IPS-18c (cell line): ENCODE measurements around the gene WDR76.
"Not testable (repeated sequence)": the region's sequence is repeated elsewhere in the genome, so short reads cannot be mapped to it uniquely, and the experiment has no call there.

Experiments used
- H3K4me3 ChIP-seq: 2 replicates; pipeline ENCODE4 v1.7.0; 2013; ENCODE audit warnings: low read depth, mild to moderate bottlenecking, low read length, moderate library complexity; ENCODE audit not compliant: insufficient read depth
- H3K9me3 ChIP-seq: one replicate; pipeline ENCODE4 v1.6.1; 2013; ENCODE audit warnings: mild to moderate bottlenecking, low read length, moderate library complexity; ENCODE audit not compliant: control insufficient read depth, insufficient read depth

Gene WDR76

GRCh38 chr15:43859546-43859945 lies 32.7 kb downstream of the WDR76 start:
- Histone ChIP-seq H3K4me3 (no peak overlapping the region), H3K9me3 (no peaks in the 10 kb centered on the region)

DNA sequence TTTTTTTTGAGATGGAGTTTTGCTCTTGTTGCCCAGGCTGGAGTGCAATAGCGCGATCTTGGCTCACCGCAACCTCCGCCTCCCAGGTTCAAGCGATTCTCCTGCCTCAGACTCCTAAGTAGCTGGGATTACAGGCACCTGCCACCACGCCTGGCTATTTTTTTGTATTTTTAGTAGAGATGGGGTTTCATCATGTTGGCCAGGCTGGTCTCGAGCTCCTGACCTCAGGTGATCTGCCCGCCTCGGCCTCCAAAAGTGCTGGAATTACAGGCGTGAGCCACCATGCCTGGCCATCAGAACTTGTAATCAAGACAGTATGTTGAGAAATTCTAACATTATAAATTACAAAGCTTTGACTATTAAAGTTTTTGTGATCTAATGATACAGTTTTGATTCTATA lies 39.8 kb downstream of the WDR76 start:
- not testable (repeated sequence) for H3K9me3 ChIP-seq

GRCh38 chr15:43867096-43867495 lies 40.3 kb downstream of the WDR76 start:
- Histone ChIP-seq H3K9me3 (no peaks in the 10 kb centered on the region), H3K4me3 (no peak overlapping the region)

More for the DNA sequence above, 39.8 kb downstream of the WDR76 start:
- not testable (repeated sequence) for H3K4me3 ChIP-seq

DNA sequence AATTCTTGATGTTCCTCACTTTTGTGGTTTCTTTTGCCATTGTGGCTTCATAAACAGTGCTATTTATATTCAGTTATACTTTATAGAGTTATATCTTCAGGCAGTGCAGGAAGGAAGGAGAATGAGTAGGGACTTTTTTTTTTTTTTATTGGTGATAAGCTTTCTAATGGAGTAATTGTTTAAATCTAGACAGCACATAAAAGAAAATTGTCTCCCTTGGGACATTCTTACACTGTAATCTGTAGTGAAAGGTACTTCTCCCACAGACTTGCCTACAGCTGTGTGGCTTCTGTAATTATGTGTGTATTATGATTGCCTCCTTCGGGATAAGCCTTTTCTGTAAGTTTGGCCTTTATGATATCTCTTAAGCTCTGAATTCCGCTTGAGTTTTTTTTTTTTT lies 41.6 kb downstream of the WDR76 start:
- H3K4me3 ChIP-seq: no peak overlapping the region
- H3K9me3 ChIP-seq: no peaks in the 10 kb centered on the region

DNA sequence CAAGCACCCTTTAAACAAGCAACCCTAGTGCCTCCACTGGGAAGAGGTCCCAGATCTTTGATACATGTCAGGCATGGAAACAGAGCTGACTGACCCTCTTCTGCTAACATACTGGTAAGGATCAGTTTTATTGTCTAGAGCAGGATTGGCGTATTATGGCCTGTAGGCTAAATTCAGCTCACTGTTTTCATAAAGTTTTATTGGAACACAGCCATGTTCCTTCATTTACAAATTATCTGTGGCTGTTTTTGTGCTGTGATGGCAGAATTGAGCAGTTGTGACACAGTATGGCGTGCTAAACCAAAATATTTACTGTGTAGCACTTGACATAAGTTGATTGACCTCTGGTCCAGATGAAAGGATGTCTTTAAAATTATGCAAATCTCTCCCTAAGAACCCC lies 45.0 kb downstream of the WDR76 start:
- H3K9me3 ChIP-seq: no peaks in the 10 kb centered on the region
- H3K4me3 ChIP-seq: no peak overlapping the region

DNA sequence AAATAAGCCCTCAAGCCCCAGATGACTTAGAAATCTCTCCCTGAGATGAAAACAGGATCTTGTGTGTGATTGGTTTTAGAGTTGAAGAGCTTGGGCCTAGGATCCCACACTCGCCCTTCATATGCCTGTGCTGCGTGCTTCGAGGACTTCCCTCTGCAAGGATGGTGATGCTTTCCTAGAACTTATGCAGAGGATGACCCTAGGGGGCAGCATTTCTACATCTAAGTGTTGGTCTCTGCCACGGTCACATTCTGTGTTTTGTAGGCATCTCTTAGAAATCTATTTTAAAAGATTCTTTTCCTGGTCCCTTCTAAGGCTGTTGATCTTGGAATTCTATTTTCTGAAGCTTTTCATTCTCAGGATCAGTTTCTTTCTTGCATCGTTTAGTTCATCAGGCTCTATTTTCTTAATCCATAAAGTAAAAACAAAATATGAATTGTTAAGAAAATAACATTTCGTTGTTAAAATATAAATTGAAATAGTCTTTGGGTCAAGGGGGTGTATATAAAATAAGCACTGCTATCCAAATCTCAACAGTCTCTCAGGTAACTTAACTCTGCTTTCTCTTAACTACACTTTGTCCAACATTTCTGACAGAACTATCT lies 45.7 kb downstream of the WDR76 start:
- Histone ChIP-seq H3K9me3 (no peaks in the 10 kb centered on the region), H3K4me3 (no peak overlapping the region)

DNA sequence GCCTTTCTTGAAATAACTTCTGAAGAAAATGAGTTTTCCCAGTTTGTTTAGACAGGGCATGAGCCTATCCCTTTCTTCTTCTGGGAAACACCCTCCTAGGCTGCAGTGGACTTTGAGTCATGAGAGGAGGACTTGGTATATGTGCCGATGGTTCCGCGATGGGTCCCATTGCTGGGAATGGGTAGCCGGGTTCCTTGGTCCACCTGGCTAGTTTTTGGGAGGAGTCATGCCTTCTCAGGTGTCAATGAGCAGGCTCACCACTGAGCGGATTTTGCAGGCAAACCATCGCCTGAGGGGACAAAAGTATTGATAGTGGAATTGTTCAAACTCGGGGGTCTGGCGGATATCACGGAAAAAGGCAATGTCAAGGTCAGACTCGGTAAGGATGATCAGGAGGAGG lies 46.8 kb downstream of the WDR76 start:
- Histone ChIP-seq H3K4me3 (no peak overlapping the region), H3K9me3 (no peaks in the 10 kb centered on the region)

DNA sequence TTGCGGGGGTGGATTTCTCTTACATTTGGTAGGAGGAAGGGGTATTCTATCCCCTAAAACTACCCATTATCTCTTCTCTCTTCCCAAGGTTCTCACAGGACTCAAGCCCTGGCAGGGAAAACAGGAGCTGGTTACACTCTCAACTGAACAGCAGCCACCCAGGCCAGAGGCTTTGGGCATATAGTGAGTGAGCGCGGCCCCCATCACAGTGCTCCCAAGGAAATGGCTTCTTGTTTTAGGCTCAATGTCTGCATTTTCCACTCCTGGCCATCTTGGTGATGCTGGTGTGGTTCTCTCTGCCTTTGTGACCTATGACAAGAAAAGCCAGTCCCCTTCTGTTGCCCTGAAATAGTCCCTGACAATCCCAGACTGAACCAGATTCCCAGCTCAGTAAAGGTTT lies 50.1 kb downstream of the WDR76 start:
- no peaks in the 10 kb centered on the region for H3K9me3 ChIP-seq

DNA sequence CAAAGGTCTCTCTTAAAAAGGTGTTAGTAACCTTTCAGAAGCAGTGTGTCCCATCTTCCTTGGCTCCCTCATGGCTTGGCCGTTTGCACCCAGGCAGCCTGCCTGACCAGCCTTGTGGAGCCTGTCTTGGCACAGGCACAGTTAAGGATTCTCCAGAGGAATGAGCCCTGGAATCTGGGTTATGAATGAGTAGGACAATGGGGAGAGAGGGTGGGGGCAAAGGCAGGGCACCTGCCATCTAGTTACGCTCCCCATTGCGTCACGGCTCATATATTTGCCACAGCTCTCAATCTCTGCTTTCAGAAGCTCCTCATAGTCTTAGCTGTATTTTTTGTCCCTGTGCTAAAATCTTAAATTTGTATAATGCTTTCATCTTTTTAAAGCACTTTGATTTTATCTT lies 50.6 kb downstream of the WDR76 start:
- Histone ChIP-seq H3K9me3 (no peaks in the 10 kb centered on the region), H3K4me3 (no peak overlapping the region)

More for the DNA sequence above, 50.1 kb downstream of the WDR76 start:
- H3K4me3 ChIP-seq: no peak overlapping the region

- Histone ChIP-seq H3K9me3 (no peaks in the 10 kb centered on the region), H3K4me3 (no peak overlapping the region)
Measured at GRCh38 chr15:43878446-43878845, 51.6 kb downstream of the WDR76 start.

- H3K9me3 ChIP-seq: no peaks in the 10 kb centered on the region
- no peak overlapping the region; the same call in 1 of the 2 replicates for H3K4me3 ChIP-seq
Measured at GRCh38 chr15:43879386-43880355, 52.9 kb downstream of the WDR76 start.

- H3K9me3 ChIP-seq: no peaks in the 10 kb centered on the region
Measured at GRCh38 chr15:43880406-43881194, 53.8 kb downstream of the WDR76 start.

DNA sequence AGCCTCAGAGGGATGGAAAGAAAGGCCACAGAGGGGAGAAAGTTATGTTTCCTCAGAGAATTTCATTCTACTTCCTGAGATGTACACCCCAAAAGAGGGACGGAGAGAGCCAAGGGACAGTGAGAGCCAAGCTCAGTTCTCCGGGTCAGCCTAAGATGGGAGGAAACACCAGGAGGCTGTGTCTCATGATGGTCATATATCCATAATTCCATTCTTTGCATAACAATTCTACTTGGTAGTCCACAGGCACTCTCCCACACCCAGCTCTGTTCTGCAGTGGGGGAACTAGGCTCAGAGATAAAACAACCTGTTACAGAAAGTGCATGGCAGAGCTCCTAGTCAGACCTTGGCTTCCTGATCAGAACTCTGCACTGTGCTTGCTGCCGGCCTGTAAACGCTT lies 54.4 kb downstream of the WDR76 start:
- H3K4me3 ChIP-seq: no peak overlapping the region
- no peaks in the 10 kb centered on the region for H3K9me3 ChIP-seq

More at GRCh38 chr15:43880406-43881194, 53.8 kb downstream of the WDR76 start:
- no peak overlapping the region; the same call in 1 of the 2 replicates for H3K4me3 ChIP-seq

DNA sequence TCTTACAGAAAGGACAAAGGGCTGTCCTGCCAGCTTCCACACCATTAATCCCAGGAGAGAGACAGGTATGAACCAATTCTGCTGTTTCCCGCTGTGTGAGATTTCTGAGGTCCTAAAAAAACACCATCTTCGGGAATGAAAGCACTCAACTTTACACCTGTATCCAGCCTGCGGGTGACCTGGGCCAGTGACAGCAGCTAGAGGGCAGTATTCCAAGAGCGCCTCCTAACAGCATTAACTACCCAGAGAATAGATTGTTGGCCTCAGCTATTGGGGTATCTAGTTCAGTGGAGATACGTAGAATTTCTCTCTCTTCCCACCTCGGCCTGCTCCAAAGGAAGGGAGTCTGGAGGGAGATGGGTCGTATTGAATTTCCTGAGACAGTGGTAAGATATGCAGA lies 55.1 kb downstream of the WDR76 start:
- no peak overlapping the region for H3K4me3 ChIP-seq

DNA sequence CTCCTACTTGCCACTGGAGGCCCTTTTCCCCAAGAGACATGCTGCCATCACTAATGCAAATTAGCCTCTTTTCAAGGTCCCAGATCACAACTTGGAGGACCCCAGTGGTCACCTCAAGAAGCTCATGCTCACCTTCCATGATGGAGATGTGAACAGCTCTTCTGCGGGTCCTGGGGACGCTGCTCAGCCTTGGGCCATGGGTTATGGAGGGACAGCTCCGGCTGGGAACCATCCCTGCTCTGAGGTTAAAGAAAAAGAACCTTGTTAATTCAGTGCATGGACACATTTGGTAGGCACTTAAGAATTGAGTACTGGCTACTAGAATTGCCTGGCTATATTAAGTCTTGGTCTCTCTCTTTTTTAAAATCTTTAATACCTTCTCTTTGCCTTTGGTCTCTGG lies 56.8 kb downstream of the WDR76 start:
- H3K9me3 ChIP-seq: no peaks in the 10 kb centered on the region
- no peak overlapping the region for H3K4me3 ChIP-seq

More for the DNA sequence above, 55.1 kb downstream of the WDR76 start:
- no peaks in the 10 kb centered on the region for H3K9me3 ChIP-seq

- Histone ChIP-seq H3K9me3 (peaks cover 2% of the 10 kb centered on the region), H3K4me3 (no peak overlapping the region)
Measured at GRCh38 chr15:43886558-43886957, 59.8 kb downstream of the WDR76 start.

- no peak overlapping the region for H3K4me3 ChIP-seq
- peaks cover 2% of the 10 kb centered on the region for H3K9me3 ChIP-seq
Measured at GRCh38 chr15:43887901-43888300, 61.1 kb downstream of the WDR76 start.
